Neural cell (in vitro differentiated cells): ENCODE data around the gene NFAM1. TPM values are rescaled to one million over a fixed set of nuclear protein-coding genes. Genes with fewer than 3 reads are reported as not detected.
A peak's percentile ranks its signal among the peaks of the same experiment; 100 is the strongest.

Experiments
- H2AFZ ChIP-seq: fragments of 200-600, 300-800 bp; sonication (generic), shearing (Covaris generic); 2 replicates; pipeline ENCODE4 v1.6.0; 2014; ENCODE audit warnings: low read depth, mild to moderate bottlenecking, antibody characterized with exemption, low read length, moderate library complexity
- H3F3A ChIP-seq: fragments of 200-600 bp; shearing (Covaris generic); 2 replicates; pipeline ENCODE4 v1.6.1; 2016; ENCODE audit warnings: mild to moderate bottlenecking, moderate library complexity, mixed read lengths, antibody characterized with exemption, low read length; ENCODE audit not compliant: insufficient read depth, poor library complexity, severe bottlenecking
- H3K27ac ChIP-seq: fragments of 200-600, 300-800 bp; sonication (generic), shearing (Covaris generic); 2 replicates; pipeline ENCODE4 v1.5.1; 2014; ENCODE audit warnings: mild to moderate bottlenecking, low read length, moderate library complexity
- H3K27me3 ChIP-seq: fragments of 300-800, 200-600 bp; sonication (generic), shearing (Covaris generic); 2 replicates; pipeline ENCODE4 v1.6.0; 2014; ENCODE audit warnings: mild to moderate bottlenecking, low read depth, low read length, moderate library complexity; ENCODE audit not compliant: insufficient read depth
- H3K36me3 ChIP-seq: fragments of 300-800, 200-600 bp; sonication (generic), shearing (Covaris generic); 2 replicates; pipeline ENCODE4 v1.5.1; 2014; ENCODE audit warnings: mild to moderate bottlenecking, antibody characterized with exemption, low read length, moderate library complexity; ENCODE audit not compliant: insufficient read depth
- H3K4me2 ChIP-seq: fragments of 300-800, 200-600 bp; sonication (generic), shearing (Covaris generic); 2 replicates; pipeline ENCODE4 v1.6.0; 2014; ENCODE audit warnings: mild to moderate bottlenecking, low read length
- H3K4me3 ChIP-seq: fragments of 300-800, 200-600 bp; sonication (generic), shearing (Covaris generic); 2 replicates; pipeline ENCODE4 v1.5.1; 2014; ENCODE audit warnings: mild to moderate bottlenecking, low read length, moderate library complexity
- H3K79me2 ChIP-seq: fragments of 200-600 bp; shearing (Covaris generic); replicated peaks from 2 replicates; pipeline ENCODE4 v1.6.0; 2014; ENCODE audit warnings: mild to moderate bottlenecking, low read length, moderate library complexity; ENCODE audit not compliant: insufficient read depth
- H3K9ac ChIP-seq: fragments of 300-800, 200-600 bp; sonication (generic), shearing (Covaris generic); 2 replicates; pipeline ENCODE4 v1.6.1; 2016; ENCODE audit warnings: mild to moderate bottlenecking, low read length, mixed read lengths
- H3K9me2 ChIP-seq: fragments of 200-600 bp; shearing (Covaris generic); 2 replicates; pipeline ENCODE4 v1.6.1; 2016; ENCODE audit warnings: mild to moderate bottlenecking, low read length, mixed read lengths; ENCODE audit not compliant: insufficient read depth
- H3K9me3 ChIP-seq: fragments of 200-600, 300-800 bp; sonication (generic), shearing (Covaris generic); 2 replicates; pipeline ENCODE4 v1.6.1; 2016; ENCODE audit warnings: mild to moderate bottlenecking, mixed run types, low read length, moderate library complexity, mixed read lengths
- H4K20me1 ChIP-seq: fragments of 200-600 bp; shearing (Covaris generic); 2 replicates; pipeline ENCODE4 v1.6.1; 2016; ENCODE audit warnings: mild to moderate bottlenecking, mixed run types; ENCODE audit not compliant: insufficient read depth
- CTCF ChIP-seq: fragments of 450-650 bp; IDR thresholded peaks from 2 replicates; pipeline ENCODE4 v1.5.1; 2014; ENCODE audit warnings: antibody characterized with exemption, mild to moderate bottlenecking, moderate library complexity; ENCODE audit not compliant: poor library complexity, severe bottlenecking
- EP300 ChIP-seq: fragments of 450-650 bp; conservative IDR thresholded peaks from 2 replicates; pipeline ENCODE4 v1.6.1; 2014; ENCODE audit warnings: antibody characterized with exemption, mild to moderate bottlenecking, moderate library complexity; ENCODE audit not compliant: poor library complexity, severe bottlenecking
- EZH2 ChIP-seq: fragments of 200-600, 300-800 bp; shearing (Covaris generic), sonication (generic); IDR thresholded peaks from 2 replicates; pipeline ENCODE4 v1.6.1; 2014; ENCODE audit warnings: antibody characterized with exemption, low read length, borderline replicate concordance, mild to moderate bottlenecking; ENCODE audit not compliant: insufficient read depth, poor library complexity, severe bottlenecking
- MXI1 ChIP-seq: fragments of 450-650 bp; conservative IDR thresholded peaks from 2 replicates; pipeline ENCODE4 v1.6.1; 2014; ENCODE audit warnings: antibody characterized with exemption, mild to moderate bottlenecking; ENCODE audit not compliant: poor library complexity, severe bottlenecking
- POLR2AphosphoS5 ChIP-seq: IDR thresholded peaks from 2 replicates; pipeline ENCODE4 v1.6.1; 2012
- RAD21 ChIP-seq: fragments of 450-650 bp; conservative IDR thresholded peaks from 2 replicates; pipeline ENCODE4 v1.6.1; 2014; ENCODE audit warnings: antibody characterized with exemption, mild to moderate bottlenecking, moderate library complexity
- REST ChIP-seq: IDR thresholded peaks from 2 replicates; pipeline ENCODE4 v1.6.1; 2012; ENCODE audit warnings: borderline replicate concordance
- SMC3 ChIP-seq: fragments of 450-650 bp; conservative IDR thresholded peaks from 2 replicates; pipeline ENCODE4 v1.6.1; 2014; ENCODE audit warnings: antibody characterized with exemption, mild to moderate bottlenecking, moderate library complexity; ENCODE audit not compliant: poor library complexity
- TAF1 ChIP-seq: IDR thresholded peaks from 2 replicates; pipeline ENCODE4 v1.6.1; 2012; ENCODE audit warnings: low read depth
- polyA plus RNA-seq: library from polyadenylated mRNA; depleted of rRNA; stranded (reverse); fragments of >200 nt; gene quantifications from 2 replicates; pipeline ENCODE4 v1.2.3, GENCODE V29; 2014

The NFAM1 gene
- polyA plus RNA-seq, 1 donor from 2014 or later = 0.05 TPM

GRCh38 chr22:42437488-42438292 lies 5.5 kb upstream of the NFAM1 start:
- H3K4me2 ChIP-seq = peak overlapping the region; percentile 70
- no peaks in the 10 kb centered on the region for H3K79me2 ChIP-seq
- no peaks in the 10 kb centered on the region for H3K9me2 ChIP-seq
- no peaks in the 10 kb centered on the region for H3K9me3 ChIP-seq
- no peak for TF ChIP-seq EZH2
- no peak for TF ChIP-seq TAF1
- peak; percentile 100 for TF ChIP-seq RAD21
- no peak for TF ChIP-seq REST
- TF ChIP-seq CTCF = peak; percentile 99
- no peak for TF ChIP-seq POLR2AphosphoS5
- TF ChIP-seq EP300 = peak; percentile 29
- TF ChIP-seq MXI1 = peak; percentile 27
- TF ChIP-seq SMC3 = peak; percentile 100
- no peaks in the 10 kb centered on the region for H3K27me3 ChIP-seq
- H3F3A ChIP-seq = no peaks in the 10 kb centered on the region
- peak overlapping the region; percentile 52 for H2AFZ ChIP-seq
- H3K4me3 ChIP-seq = peak overlapping the region; percentile 64
- peak overlapping the region; percentile 59 for H3K9ac ChIP-seq
- H3K27ac ChIP-seq = no peak overlapping the region
- no peaks in the 10 kb centered on the region for H3K36me3 ChIP-seq
- no peaks in the 10 kb centered on the region for H4K20me1 ChIP-seq

- no peaks in the 10 kb centered on the region for H3K9me3 ChIP-seq
- H3K27ac ChIP-seq = no peak overlapping the region
- no peaks in the 10 kb centered on the region for H4K20me1 ChIP-seq
- no peaks in the 10 kb centered on the region for H3K36me3 ChIP-seq
- no peaks in the 10 kb centered on the region for H3K27me3 ChIP-seq
- H2AFZ ChIP-seq = no peak overlapping the region
- H3K4me3 ChIP-seq = no peak overlapping the region
- no peaks in the 10 kb centered on the region for H3F3A ChIP-seq
- H3K9ac ChIP-seq = no peak overlapping the region
- H3K4me2 ChIP-seq = no peak overlapping the region
- H3K79me2 ChIP-seq = no peaks in the 10 kb centered on the region
- TF ChIP-seq EP300 = no peak
- no peak for TF ChIP-seq MXI1
- no peak for TF ChIP-seq CTCF
- no peak for TF ChIP-seq RAD21
- no peak for TF ChIP-seq REST
- TF ChIP-seq EZH2 = no peak
- no peak for TF ChIP-seq TAF1
- no peak for TF ChIP-seq POLR2AphosphoS5
- TF ChIP-seq SMC3 = no peak
- H3K9me2 ChIP-seq = no peaks in the 10 kb centered on the region
Observed at GRCh38 chr22:42436404-42436803, 4.2 kb upstream of the NFAM1 start.
